GM18502 (cell line): ENCODE measurements around the gene SNRNP40.

Experiments
- ATAC-seq: cut with Tn5 transposase; IDR thresholded peaks from one replicate; pipeline ENCODE4 v1.9.1; 2021; ENCODE audit warnings: mild to moderate bottlenecking; ENCODE audit not compliant: unreplicated experiment, poor library complexity

Gene SNRNP40

GRCh38 chr1:31296486-31297276 lies at the start of gene SNRNP40, which contains the start of gene ZCCHC17:
SNRNP40 (minus strand) TSS chr1:31296788; CDS start chr1:31296751, 37 bp downstream.
ZCCHC17 (plus strand) TSS chr1:31297032; CDS start chr1:31310099, 13,067 bp downstream.
- peak; percentile 90 for ATAC-seq

GRCh38 chr1:31345635-31346034 lies 49.0 kb upstream of the SNRNP40 start:
- ATAC-seq = no peak

- no peak for ATAC-seq
Observed at GRCh38 chr1:31344503-31344902, 47.9 kb upstream of the SNRNP40 start.

- ATAC-seq = no peak
Observed at GRCh38 chr1:31336687-31337467, 40.3 kb upstream of the SNRNP40 start.

- no peak for ATAC-seq
Observed at GRCh38 chr1:31335007-31335406, 38.4 kb upstream of the SNRNP40 start.

- ATAC-seq = no peak
Observed at GRCh38 chr1:31327381-31327780, 30.8 kb upstream of the SNRNP40 start.

- ATAC-seq = no peak
Observed at GRCh38 chr1:31326461-31326860, 29.9 kb upstream of the SNRNP40 start.

GRCh38 chr1:31324992-31325391 lies 28.4 kb upstream of the SNRNP40 start:
- ATAC-seq = no peak

- ATAC-seq = no peak
Observed at GRCh38 chr1:31324093-31324492, 27.5 kb upstream of the SNRNP40 start.

- ATAC-seq = no peak
Observed at GRCh38 chr1:31318146-31318545, 21.6 kb upstream of the SNRNP40 start.

- no peak for ATAC-seq
Observed at GRCh38 chr1:31315902-31316301, 19.3 kb upstream of the SNRNP40 start.

GRCh38 chr1:31310198-31310597 lies 13.6 kb upstream of the SNRNP40 start:
- no peak for ATAC-seq

- ATAC-seq = no peak
Observed at GRCh38 chr1:31308036-31308435, 11.4 kb upstream of the SNRNP40 start.

- ATAC-seq = no peak
Observed at GRCh38 chr1:31306278-31306677, 9.7 kb upstream of the SNRNP40 start.

- ATAC-seq = no peak
Observed at GRCh38 chr1:31302709-31303441, 6.3 kb upstream of the SNRNP40 start.

- no peak for ATAC-seq
Observed at GRCh38 chr1:31300193-31300592, 3.6 kb upstream of the SNRNP40 start.

GRCh38 chr1:31299365-31299764 lies 2.8 kb upstream of the SNRNP40 start:
- ATAC-seq = no peak

- ATAC-seq = no peak
Observed at GRCh38 chr1:31297277-31298247, 974 bp upstream of the SNRNP40 start.

GRCh38 chr1:31295874-31296485 lies 608 bp downstream of the SNRNP40 start:
- ATAC-seq = no peak
